GM20000 (cell line): Measurements from ENCODE around the gene LINC00237.
A peak's percentile ranks its signal among the peaks of the same experiment; 100 is the strongest.

Experiments
- DNase-seq: peaks from one replicate; pipeline ENCODE4 v3.0.0; 2012; ENCODE audit warnings: low spot score
- TF ChIP-seq, protein P1 (sequence below): IDR thresholded peaks from 2 replicates; pipeline ENCODE4 v1.5.1; 2012; ENCODE audit warnings: mild to moderate bottlenecking, control low read depth; ENCODE audit errors: extremely low read depth, missing control alignments

LINC00237 gene

DNA sequence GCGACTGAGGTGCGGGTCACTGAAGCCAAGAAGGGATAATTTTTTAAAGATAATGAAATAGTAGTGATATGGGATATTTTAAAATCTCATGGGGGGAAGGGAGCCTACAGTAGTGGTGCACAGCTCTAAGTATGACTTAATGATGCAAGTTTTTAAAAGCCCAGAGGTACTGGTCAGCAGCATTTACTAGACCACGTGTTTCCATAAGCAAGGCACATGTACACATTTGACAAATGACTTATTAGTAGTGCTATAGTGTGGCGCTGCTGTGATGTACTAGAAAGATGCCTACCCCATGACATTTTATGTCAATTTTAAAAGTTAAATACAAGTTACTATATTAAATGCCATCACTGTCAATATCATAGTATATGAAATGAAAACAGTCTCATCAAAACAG, 7.5 kb upstream of the LINC00237 start:
- no peak for DNase-seq
- TF ChIP-seq, protein P1, sequence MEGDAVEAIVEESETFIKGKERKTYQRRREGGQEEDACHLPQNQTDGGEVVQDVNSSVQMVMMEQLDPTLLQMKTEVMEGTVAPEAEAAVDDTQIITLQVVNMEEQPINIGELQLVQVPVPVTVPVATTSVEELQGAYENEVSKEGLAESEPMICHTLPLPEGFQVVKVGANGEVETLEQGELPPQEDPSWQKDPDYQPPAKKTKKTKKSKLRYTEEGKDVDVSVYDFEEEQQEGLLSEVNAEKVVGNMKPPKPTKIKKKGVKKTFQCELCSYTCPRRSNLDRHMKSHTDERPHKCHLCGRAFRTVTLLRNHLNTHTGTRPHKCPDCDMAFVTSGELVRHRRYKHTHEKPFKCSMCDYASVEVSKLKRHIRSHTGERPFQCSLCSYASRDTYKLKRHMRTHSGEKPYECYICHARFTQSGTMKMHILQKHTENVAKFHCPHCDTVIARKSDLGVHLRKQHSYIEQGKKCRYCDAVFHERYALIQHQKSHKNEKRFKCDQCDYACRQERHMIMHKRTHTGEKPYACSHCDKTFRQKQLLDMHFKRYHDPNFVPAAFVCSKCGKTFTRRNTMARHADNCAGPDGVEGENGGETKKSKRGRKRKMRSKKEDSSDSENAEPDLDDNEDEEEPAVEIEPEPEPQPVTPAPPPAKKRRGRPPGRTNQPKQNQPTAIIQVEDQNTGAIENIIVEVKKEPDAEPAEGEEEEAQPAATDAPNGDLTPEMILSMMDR: no peak

- DNase-seq: no peak
- TF ChIP-seq, protein P1: no peak
Measured at GRCh38 chr20:21111416-21111815, 5.3 kb upstream of the LINC00237 start.

GRCh38 chr20:21110811-21111210, 4.7 kb upstream of the LINC00237 start:
- TF ChIP-seq, protein P1: no peak
- no peak for DNase-seq

GRCh38 chr20:21109144-21109543, 3.0 kb upstream of the LINC00237 start:
- DNase-seq: no peak
- TF ChIP-seq, protein P1: no peak

- TF ChIP-seq, protein P1: no peak
- DNase-seq: peak; percentile 21
Measured at GRCh38 chr20:21105429-21106170, 558 bp downstream of the LINC00237 start.

GRCh38 chr20:21104921-21105320, 1.2 kb downstream of the LINC00237 start:
- TF ChIP-seq, protein P1: no peak
- no peak for DNase-seq

GRCh38 chr20:21104466-21104761, 1.7 kb downstream of the LINC00237 start:
- TF ChIP-seq, protein P1: no peak
- no peak for DNase-seq
